ENCODE results near the gene ITPR3.

ITPR3 gene

DNA sequence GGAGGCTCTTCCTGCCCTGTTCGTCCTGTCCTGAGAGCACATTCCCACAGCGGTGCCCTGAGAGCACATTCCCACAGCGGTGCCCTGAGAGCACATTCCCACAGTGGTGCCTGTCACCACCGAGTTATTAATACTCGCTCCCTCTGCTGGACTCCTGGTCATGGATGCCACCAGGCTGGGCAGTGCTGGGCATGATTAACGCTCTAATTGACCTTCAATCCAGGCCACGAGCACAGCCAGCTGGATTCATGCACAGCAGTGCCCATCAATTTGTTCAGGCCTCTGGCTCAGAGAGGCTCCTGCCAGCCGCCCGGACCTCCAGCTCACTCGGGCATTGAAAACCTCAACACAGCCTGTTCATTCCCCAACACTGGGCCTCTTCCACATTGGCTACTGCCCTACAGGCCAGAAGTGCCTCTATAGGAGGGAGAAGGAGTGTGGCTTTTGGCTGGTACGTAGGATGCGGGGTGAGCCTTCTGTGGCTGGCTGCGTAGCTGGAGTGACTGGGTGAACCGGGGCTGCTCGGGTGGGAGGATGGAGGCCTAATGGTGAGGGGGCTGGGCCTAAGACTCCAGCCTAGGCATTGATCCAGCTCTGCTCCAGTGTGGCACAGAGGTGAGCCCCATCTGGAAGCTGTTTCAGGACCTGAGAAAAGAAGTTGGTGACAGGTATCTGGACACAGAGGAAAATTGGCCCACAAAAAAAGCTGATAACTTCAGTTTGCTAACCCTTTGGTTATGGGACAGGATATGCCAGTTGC is 116.3 kb downstream of the ITPR3 start:
- no peak for DNase-seq (ENCODE audit: low read depth)

DNA sequence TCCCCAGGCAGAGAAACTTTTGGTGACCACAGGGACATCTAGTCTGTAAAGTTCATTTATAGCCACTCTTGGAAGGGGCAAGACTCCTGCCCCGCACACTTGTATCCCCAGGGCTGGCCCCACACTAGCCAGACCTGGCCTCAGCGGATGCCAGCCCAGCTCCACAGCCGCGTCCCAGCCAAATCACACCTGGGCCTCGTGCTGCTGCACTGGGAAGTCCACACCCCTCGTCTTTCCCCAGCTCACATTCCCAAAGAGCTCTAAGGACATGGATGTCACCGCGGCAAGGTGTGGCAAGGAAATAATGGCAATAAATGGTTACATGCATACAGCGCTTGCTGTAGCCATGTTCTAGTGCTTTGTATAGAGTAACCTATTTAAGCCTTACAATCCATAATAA is 117.0 kb downstream of the ITPR3 start:
- no peak for DNase-seq (ENCODE audit: low read depth)

DNA sequence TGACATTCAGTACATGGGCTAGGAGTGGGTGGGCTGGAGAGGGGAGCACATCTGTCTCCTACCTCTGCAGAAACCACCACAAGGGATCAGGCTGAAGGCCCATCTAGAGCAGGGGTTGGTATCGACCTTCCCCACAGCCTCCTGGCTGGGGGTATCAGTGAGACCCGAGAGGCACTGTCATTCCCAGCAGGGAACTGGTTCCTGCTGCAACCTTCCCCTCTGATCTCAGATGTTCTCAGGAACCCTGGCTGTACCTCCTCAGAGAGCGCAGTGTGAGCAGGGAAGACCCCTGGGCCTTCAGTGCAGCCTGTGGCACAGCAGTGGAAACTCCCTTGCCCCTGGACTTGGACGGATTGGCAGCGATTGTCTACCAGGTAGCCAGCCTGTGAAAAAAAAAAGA is 117.8 kb downstream of the ITPR3 start:
- no peak for DNase-seq (ENCODE audit: low read depth)

DNA sequence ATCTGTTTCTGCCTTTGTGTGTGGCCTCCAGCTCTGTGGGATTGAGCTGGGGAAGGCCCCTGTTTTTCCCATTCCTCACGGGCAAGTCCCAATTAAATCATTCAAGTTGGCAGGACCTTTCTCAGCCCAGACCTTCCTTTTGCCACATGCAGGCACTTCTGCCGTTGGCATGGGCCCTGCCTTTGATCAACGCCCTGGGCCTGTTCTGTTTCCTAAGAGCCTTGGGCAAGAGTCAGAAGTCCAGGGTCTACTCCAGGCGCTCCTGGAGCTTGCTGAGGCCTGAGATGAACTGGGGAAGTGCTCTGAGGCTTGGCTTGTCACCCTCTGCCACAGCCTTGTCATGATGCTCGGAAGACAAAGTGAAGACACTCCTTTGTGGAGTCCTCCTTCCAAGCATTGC is 118.4 kb downstream of the ITPR3 start:
- DNase-seq (ENCODE audit: low read depth): no peak

DNA sequence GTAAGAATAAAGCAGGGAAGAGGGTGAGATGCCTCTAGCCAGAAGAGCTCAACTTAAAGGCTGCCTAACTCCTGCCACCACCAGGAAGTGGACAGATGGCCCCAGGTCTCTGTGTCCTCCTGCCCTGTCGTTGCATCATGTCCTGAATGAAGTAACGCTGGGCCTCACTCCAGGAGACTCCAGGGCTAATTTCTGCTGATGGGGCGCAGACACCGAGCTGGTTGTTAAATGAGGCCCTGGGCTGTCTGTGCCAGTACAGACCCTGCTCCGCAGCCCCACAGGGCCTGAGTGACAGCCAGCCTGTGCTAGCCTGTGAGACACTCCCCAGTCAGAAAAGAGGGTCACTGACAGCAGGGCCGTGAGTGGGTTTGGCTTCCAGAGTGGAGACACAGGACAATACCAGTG is 119.1 kb downstream of the ITPR3 start:
- no peak for DNase-seq (ENCODE audit: low read depth)

DNA sequence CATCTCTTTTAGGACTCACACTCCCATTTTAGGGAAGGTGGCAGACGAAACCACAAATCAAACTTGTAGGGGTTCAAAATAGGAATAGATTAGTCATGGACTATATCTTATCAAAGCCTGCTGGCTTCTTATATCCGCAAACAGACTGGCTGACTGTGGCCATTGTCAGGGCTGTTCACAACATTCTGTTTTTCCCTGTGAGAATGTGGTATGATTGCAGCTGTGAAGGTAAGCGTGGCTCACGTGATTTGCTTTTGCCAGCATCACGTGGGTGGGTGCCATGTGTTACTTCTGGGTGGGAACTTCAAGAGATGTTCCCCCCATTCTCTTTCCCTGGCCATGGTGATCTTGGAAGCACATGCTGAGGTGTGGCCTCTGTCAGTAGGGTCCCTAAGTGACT is 119.7 kb downstream of the ITPR3 start:
- no peak for DNase-seq (ENCODE audit: low read depth)

DNA sequence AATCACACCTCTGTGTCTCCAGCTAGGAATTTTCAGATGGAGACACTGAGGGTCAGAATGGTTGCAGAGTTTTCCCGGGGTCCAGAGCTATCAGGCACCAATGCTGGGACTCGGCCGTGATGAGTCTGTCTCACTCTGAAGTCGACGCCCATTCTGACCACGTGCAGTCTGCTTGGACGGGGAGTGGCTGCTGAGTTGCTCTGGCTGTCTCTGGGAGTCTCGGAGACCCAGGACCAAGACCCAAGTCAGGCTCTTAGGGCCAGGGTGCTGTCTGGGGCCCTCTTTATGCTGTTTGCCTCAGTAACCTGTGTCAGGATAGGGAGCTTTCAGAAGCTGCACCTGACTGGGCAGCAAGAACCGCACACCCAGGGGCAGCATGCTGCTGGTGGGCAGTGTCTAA is 121.0 kb downstream of the ITPR3 start:
- no peak for DNase-seq (ENCODE audit: low read depth)

DNA sequence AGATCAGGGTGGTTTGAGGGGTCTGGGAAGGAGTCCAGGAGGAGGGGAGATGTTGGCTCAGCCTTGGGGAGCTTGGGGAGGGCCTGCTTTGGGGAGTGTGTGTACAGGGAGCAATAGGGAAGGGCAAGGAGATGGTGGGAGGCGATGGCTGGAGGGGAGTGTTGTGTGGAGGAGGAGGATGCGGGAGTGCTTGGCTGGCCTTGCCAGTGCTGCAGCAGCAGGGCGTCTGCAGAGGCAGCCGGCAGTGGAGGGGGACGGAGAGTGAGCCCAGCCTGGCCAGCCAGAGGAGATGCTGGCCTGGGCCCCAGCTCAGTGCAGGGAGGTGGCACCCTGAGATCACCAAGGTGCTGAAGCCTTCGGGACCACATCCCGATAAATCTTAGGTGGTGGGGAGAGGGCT is 121.7 kb downstream of the ITPR3 start:
- no peak for DNase-seq (ENCODE audit: low read depth)

DNA sequence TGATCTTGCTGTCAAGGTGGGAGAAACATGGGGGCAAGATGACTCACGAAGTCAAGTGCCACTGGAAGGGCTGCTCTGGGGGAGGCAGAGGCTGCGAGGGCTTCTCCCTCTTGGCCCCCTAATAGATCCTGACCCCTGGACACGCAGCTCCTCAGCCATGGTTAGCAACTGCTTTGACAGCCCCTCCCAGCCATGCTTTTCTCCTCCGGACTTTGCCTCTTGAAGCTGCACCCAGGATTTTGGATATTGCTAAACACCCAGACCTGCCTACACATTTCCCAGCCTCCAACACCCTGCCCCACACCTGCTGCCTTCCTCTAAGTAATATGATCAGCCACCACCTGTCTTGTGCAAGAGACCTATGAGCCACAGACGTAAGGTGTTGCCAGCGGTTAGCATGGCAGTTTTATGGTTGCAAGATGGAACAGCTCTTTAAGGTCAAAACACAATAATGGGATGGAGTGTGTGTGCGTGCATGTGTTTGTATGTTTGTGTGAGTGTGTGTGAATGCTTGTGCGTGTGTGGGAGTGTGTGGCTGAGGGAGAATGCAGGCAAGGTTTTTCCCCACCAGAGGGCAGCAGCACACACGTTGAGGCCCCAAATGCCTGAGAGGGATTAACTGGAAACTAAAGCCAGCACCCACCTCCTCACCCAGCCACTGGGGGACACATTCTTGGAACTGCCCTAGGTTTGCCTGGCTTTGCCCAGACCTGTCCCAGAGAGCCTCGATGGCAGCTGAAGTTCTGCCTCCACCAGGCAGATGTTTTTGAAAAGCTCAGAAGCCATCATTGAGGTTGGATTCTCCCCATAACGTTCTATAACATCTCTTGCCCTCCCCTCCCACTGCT is 123.1 kb downstream of the ITPR3 start:
- no peak for DNase-seq (ENCODE audit: low read depth)

DNA sequence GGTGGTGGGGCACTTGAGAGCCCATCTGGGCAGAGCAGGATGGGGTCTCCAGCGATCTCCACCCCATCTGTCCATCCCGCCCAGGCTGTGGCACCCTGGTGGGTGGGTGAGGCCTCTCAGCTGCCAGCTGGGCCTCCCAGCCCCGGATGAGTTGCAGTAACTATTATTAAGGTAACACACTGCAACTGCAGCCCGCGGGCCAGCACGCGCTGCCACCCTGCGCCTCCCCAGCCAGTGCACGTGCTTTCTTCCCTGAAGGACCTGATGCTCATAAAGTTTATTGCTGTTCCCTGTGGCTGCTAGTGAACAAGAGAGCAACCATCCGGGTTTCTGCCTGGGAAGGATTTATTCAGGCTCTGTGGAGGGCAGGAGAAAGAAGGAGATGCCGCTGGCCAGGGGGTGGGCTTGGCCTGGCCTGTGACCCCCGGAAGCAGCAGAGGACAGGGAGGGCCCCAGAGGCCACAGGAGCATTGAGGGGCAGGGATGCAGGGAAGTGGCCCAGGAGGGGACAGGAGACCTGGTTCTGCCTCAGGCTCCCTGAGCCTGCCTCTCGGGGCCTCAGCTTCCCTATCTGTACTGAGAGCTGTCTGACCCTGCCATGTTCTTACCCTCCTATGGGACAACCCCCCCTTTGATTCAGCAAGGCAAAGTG is 123.9 kb downstream of the ITPR3 start:
- no peak for DNase-seq (ENCODE audit: low read depth)

DNA sequence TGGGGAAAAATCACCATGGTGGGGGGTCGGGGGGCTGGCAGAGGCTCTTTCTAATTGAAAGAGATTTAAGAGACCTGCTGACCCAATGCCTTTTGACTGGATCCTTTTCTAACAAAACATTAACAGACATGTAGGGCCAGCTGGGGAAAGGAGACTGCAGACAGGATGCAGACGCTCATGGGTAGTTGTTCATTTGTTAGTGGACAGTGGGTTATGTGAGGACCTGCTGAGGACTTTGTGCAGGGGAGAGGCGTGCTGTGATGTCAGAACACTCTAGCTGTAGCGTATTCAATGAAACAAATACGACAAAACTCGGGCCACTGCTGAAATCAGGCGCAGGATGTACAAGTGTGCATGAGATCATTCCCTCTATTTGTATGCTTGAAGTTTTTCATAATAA is 124.4 kb downstream of the ITPR3 start:
- DNase-seq (ENCODE audit: low read depth): no peak

Data from non-pigmented ciliary epithelial cell (primary cell).